ENCODE results near the gene AUTS2.
A peak's percentile ranks its signal among the peaks of the same experiment; 100 is the strongest.

Gene AUTS2

DNA sequence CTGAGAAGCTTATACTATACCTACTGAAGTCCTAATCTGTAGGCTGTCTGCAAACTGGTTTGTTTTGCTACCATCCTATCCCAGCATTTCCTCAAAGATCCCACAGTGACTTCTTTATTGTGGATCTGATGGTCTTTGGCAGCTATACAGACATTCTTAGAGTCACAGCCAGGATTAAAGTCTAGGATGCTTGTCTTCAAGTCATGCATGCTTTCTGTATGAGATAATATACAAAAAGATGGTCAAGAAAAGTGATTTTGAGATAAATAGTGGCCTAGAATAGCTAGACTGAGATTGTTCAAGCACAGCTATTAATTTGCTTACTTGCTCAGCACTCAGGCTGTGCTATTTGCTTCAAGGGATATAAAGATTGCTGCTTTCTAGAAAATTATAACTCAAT, 454.4 kb downstream of the AUTS2 start:
- no peaks in the 10 kb centered on the region for H3K9me3 ChIP-seq (ENCODE audit: severe bottlenecking)
- no peaks in the 10 kb centered on the region for H3K36me3 ChIP-seq
- no peaks in the 10 kb centered on the region for H3K27me3 ChIP-seq (ENCODE audit: insufficient read depth, low read depth, severe bottlenecking)
- no peak overlapping the region for H3K4me3 ChIP-seq (ENCODE audit: low read depth, low read length)
- no peak for DNase-seq
- H3K27ac ChIP-seq, result peak overlapping the region; percentile 39
- TF ChIP-seq, protein P1, sequence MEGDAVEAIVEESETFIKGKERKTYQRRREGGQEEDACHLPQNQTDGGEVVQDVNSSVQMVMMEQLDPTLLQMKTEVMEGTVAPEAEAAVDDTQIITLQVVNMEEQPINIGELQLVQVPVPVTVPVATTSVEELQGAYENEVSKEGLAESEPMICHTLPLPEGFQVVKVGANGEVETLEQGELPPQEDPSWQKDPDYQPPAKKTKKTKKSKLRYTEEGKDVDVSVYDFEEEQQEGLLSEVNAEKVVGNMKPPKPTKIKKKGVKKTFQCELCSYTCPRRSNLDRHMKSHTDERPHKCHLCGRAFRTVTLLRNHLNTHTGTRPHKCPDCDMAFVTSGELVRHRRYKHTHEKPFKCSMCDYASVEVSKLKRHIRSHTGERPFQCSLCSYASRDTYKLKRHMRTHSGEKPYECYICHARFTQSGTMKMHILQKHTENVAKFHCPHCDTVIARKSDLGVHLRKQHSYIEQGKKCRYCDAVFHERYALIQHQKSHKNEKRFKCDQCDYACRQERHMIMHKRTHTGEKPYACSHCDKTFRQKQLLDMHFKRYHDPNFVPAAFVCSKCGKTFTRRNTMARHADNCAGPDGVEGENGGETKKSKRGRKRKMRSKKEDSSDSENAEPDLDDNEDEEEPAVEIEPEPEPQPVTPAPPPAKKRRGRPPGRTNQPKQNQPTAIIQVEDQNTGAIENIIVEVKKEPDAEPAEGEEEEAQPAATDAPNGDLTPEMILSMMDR (IDR thresholded peaks at IDR 0.05; ENCODE audit: low read depth, low read length), result no peak

DNA sequence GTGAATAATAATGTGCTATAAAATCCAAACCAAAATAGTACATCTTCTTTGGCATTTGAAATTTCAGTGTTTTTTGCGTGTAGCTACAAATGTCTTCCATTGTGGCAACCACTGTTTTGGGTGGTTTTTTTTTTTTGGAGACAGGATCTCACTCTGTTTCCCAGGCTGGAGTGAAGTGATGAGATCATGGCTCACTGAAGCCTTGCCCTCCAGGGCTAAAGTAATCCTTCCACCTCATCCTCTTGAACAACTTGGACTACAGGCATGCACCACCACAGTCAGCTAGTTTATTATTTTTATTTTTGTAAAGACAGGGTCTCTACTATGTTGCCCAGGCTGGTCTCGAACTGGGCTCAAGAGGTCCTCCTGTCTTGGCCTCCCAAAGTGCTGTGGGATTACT, 455.1 kb downstream of the AUTS2 start:
- H3K27me3 ChIP-seq (ENCODE audit: insufficient read depth, low read depth, severe bottlenecking), result no peaks in the 10 kb centered on the region
- no peak overlapping the region for H3K27ac ChIP-seq
- TF ChIP-seq, protein P1 (IDR thresholded peaks at IDR 0.05; ENCODE audit: low read depth, low read length), result no peak
- no peak for DNase-seq
- no peaks in the 10 kb centered on the region for H3K9me3 ChIP-seq (ENCODE audit: severe bottlenecking)
- no peak overlapping the region for H3K4me3 ChIP-seq (ENCODE audit: low read depth, low read length)
- H3K36me3 ChIP-seq, result no peaks in the 10 kb centered on the region

DNA sequence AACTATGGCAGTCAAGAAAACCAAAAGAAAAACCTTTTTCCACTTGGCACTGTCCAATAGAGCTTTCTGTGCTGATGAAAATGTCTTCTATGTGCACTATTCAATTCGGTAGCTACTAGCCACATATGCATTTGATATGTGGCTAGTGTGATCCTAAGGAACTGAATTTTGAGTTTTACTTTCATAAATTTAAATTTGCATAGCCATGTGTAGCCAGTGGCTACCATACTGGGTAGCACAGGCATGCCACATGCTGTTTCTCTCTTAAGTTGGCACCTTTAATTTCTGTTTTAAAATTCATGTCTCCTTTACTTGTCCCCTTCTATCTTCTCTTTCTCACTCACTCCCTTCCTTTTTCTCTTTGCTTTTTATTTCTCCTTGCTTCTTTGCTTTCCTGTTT, 455.7 kb downstream of the AUTS2 start:
- Histone ChIP-seq H3K9me3 (ENCODE audit: severe bottlenecking) (no peaks in the 10 kb centered on the region), H3K27me3 (ENCODE audit: insufficient read depth, low read depth, severe bottlenecking) (no peaks in the 10 kb centered on the region), H3K27ac (no peak overlapping the region), H3K4me3 (ENCODE audit: low read depth, low read length) (no peak overlapping the region), H3K36me3 (no peaks in the 10 kb centered on the region)
- TF ChIP-seq, protein P1 (IDR thresholded peaks at IDR 0.05; ENCODE audit: low read depth, low read length), result no peak
- no peak for DNase-seq

DNA sequence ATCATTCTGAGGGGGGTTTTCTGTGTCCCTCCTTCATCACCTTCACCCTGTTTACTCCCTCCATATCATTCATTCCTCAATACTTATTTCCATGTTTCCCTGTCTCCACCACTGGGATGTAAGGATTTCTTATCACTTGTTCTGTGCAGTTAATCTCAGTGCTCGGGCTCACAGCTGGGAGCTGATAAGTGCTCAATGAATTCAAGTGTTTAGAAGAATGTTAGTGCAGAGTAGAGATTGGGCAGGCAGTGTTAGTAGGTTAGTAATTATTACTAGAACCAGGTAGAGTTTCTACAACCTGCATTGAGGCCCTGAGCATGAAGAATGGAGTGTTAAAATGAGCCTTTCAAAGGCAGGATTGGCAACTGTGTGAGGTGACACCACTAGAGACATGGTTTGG, 458.1 kb downstream of the AUTS2 start:
- Histone ChIP-seq H3K9me3 (ENCODE audit: severe bottlenecking) (no peaks in the 10 kb centered on the region), H3K4me3 (ENCODE audit: low read depth, low read length) (no peak overlapping the region), H3K27ac (no peak overlapping the region), H3K27me3 (ENCODE audit: insufficient read depth, low read depth, severe bottlenecking) (no peaks in the 10 kb centered on the region), H3K36me3 (no peaks in the 10 kb centered on the region)
- no peak for DNase-seq
- TF ChIP-seq, protein P1 (IDR thresholded peaks at IDR 0.05; ENCODE audit: low read depth, low read length), result no peak

DNA sequence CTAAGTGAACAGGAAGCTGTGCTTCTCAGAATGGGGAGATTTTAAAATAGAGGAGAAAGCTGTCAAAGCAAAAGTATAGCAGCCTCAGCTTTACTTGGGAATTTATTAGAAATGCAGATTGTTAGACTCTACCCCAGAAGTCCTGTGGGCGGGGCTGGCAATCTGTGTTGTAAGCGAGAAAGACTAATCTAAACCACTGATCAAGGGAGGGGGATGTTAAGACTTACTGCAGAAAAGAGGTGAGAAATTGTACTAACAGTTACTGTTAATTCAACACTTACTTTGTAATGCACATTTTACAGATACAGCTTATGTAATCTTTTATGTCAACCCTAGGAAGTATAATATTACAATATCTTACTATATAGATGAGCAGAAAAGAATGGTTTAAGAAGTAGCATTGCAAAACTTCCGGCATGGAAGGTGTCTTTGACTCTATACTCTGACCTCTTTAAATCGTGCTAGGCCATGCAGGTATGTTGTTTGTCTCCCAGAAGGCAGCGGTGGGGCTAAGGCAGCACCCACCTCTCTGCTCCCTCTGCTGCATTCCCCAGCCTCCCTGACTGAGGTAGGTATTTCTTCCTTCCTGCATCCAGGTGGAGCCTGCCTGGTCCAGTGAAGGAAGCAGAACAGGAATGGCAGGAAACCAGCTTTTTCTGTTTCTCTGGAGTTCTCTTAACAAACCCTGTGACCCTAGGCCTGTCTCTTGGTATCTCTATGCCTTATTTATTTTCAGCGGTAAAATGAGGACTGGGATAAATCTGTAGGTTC, 462.2 kb downstream of the AUTS2 start:
- Histone ChIP-seq H3K27me3 (ENCODE audit: insufficient read depth, low read depth, severe bottlenecking) (no peaks in the 10 kb centered on the region), H3K9me3 (ENCODE audit: severe bottlenecking) (no peaks in the 10 kb centered on the region), H3K4me3 (ENCODE audit: low read depth, low read length) (no peak overlapping the region), H3K36me3 (no peaks in the 10 kb centered on the region), H3K27ac (no peak overlapping the region; the same call in 1 of the 2 replicates)
- DNase-seq, result peak; percentile 48
- TF ChIP-seq, protein P1 (IDR thresholded peaks at IDR 0.05; ENCODE audit: low read depth, low read length), result no peak

DNA sequence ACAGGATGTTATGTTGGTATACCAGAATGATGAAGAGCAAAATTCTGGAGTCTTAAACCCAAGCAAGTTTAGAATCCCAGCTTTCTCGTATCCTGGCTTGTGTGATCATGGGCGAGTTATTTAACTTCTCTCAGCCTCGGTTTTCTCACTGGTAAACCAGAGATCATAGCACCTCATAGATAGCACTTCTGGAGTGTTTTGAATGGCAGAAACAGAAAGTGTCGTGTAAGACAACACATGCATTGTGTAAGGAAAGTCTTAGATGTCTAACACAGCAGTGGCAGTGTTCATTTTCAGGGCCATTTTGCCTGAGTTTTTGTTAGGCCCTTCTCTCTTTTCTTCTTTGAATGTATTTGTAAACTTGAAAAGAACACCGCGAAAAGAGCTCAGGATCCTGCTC, 465.1 kb downstream of the AUTS2 start:
- no peaks in the 10 kb centered on the region for H3K27me3 ChIP-seq (ENCODE audit: insufficient read depth, low read depth, severe bottlenecking)
- H3K27ac ChIP-seq, result peak overlapping the region; percentile 65
- H3K36me3 ChIP-seq, result no peaks in the 10 kb centered on the region
- H3K4me3 ChIP-seq (ENCODE audit: low read depth, low read length), result no peak overlapping the region
- DNase-seq, result no peak
- TF ChIP-seq, protein P1 (IDR thresholded peaks at IDR 0.05; ENCODE audit: low read depth, low read length), result no peak
- no peaks in the 10 kb centered on the region for H3K9me3 ChIP-seq (ENCODE audit: severe bottlenecking)
